ENCODE results near the gene GATD1. TPM values are rescaled to one million over a fixed set of nuclear protein-coding genes. Genes with fewer than 3 reads are reported as not detected.
"Not testable (repeated sequence)": the region's sequence is repeated elsewhere in the genome, so short reads cannot be mapped to it uniquely, and the experiment has no call there.

GATD1 gene
- total and polyA plus RNA-seq, 8 donors: 9.9 to 68.1 (median 22.9) TPM

GRCh38 chr11:737366-737765, 39.9 kb downstream of the GATD1 start:
- H3K4me1 ChIP-seq: peaks cover 0 to 6% (median 0%) of the 10 kb centered on the region in 4 donors
- intact Hi-C loops (cut with DNase I; ENCODE audit: low total_unique reads): no loop called here
- H3K27ac ChIP-seq: no peak overlapping the region
- 29 to 47% (median 42%) methylated on average over 9 to 11 of the region's 11 CpGs for WGBS, 5 donors
- no peaks in the 10 kb centered on the region for H3K36me3 ChIP-seq
- H3K9me3 ChIP-seq: no peaks in the 10 kb centered on the region
- peak in 1 of 2 donors; percentile 16 for DNase-seq
- TF ChIP-seq CTCF (IDR thresholded peaks at IDR 0.05) (no peak), POLR2A (IDR thresholded peaks at IDR 0.05) (no peak)
- H3K4me3 ChIP-seq: no peak overlapping the region
- peaks cover 0 to 14% (median 0%) of the 10 kb centered on the region in 3 donors for H3K27me3 ChIP-seq

GRCh38 chr11:734541-734940, 42.7 kb downstream of the GATD1 start:
- DNase-seq; H3K9me3 ChIP-seq; H3K4me1 ChIP-seq; H3K36me3 ChIP-seq; intact Hi-C loops (cut with DNase I; ENCODE audit: low total_unique reads); H3K4me3 ChIP-seq; H3K27ac ChIP-seq: not testable (repeated sequence)
- WGBS, 5 donors: 90 to 96% (median 93%) methylated on average over 10 to 26 of the region's 26 CpGs
- H3K27me3 ChIP-seq: peaks cover 0 to 33% (median 0%) of the 10 kb centered on the region in 3 donors

GRCh38 chr11:733072-733471, 44.2 kb downstream of the GATD1 start:
- Histone ChIP-seq H3K36me3 (no peaks in the 10 kb centered on the region), H3K9me3 (no peaks in the 10 kb centered on the region), H3K4me1 (peaks cover 5 to 24% (median 9%) of the 10 kb centered on the region in 4 donors), H3K27me3 (peaks cover 0 to 44% (median 0%) of the 10 kb centered on the region in 3 donors), H3K27ac (no peak overlapping the region), H3K4me3 (no peak overlapping the region)
- WGBS, 5 donors: 52 to 74% (median 70%) methylated on average over 17 to 20 of the region's 20 CpGs
- intact Hi-C loops (cut with DNase I; ENCODE audit: low total_unique reads): no loop called here
- TF ChIP-seq POLR2A (IDR thresholded peaks at IDR 0.05) (no peak), EP300 (IDR thresholded peaks at IDR 0.05) (no peak), CTCF (IDR thresholded peaks at IDR 0.05) (no peak), POLR2AphosphoS5 (IDR thresholded peaks at IDR 0.05) (no peak)
- peak in 1 of 2 donors; percentile 12 for DNase-seq

- Histone ChIP-seq H3K4me1 (peaks cover 33 to 53% (median 38%) of the 10 kb centered on the region in 4 donors), H3K36me3 (peaks cover 0 to 7% (median 2%) of the 10 kb centered on the region in 4 donors), H3K27me3 (peaks cover 0 to 63% (median 19%) of the 10 kb centered on the region in 3 donors), H3K9me3 (no peaks in the 10 kb centered on the region), H3K27ac (peak overlapping the region in 2 of 5 donors; percentile 10 to 26), H3K4me3 (no peak overlapping the region)
- TF ChIP-seq POLR2A (IDR thresholded peaks at IDR 0.05) (no peak), CTCF (IDR thresholded peaks at IDR 0.05) (no peak), POLR2AphosphoS5 (IDR thresholded peaks at IDR 0.05) (no peak), EP300 (IDR thresholded peaks at IDR 0.05) (no peak)
- intact Hi-C loops (cut with DNase I; ENCODE audit: low total_unique reads): loop anchor here (10.0 kb wide), 1 partner anchor 65 kb away; no protein-coding TSS in a partner anchor
- peak in 1 of 2 donors; percentile 43 for DNase-seq
- 19 to 52% (median 33%) methylated on average over 13 to 17 of the region's 17 CpGs for WGBS, 5 donors
Measured at GRCh38 chr11:729492-730074, 47.7 kb downstream of the GATD1 start.

- Histone ChIP-seq H3K27ac (peak overlapping the region in 3 of 5 donors; percentile 66 to 80 (median 70)), H3K9me3 (no peaks in the 10 kb centered on the region)
- 46 to 57% (median 48%) methylated on average over 9 to 15 of the region's 15 CpGs for WGBS, 5 donors
Measured at GRCh38 chr11:728901-729491, 48.3 kb downstream of the GATD1 start.

More at GRCh38 chr11:728901-729491, 48.3 kb downstream of the GATD1 start:
- no peak for TF ChIP-seq EP300 (IDR thresholded peaks at IDR 0.05)
- TF ChIP-seq CTCF (IDR thresholded peaks at IDR 0.05): no peak
- no peak for TF ChIP-seq POLR2AphosphoS5 (IDR thresholded peaks at IDR 0.05)
- TF ChIP-seq POLR2A (IDR thresholded peaks at IDR 0.05): no peak
- peaks cover 33 to 54% (median 38%) of the 10 kb centered on the region in 4 donors for H3K4me1 ChIP-seq
- H3K4me3 ChIP-seq: no peak overlapping the region
- peaks cover 0 to 69% (median 21%) of the 10 kb centered on the region in 3 donors for H3K27me3 ChIP-seq
- intact Hi-C loops (cut with DNase I; ENCODE audit: low total_unique reads): loop anchor here (10.0 kb wide), 1 partner anchor 64 kb away; no protein-coding TSS in a partner anchor
- H3K36me3 ChIP-seq: peaks cover 2 to 13% (median 7%) of the 10 kb centered on the region in 4 donors
- no peak for DNase-seq

All from stomach (tissue), 9 donors.